Liver (tissue), 9 donors: ENCODE results near the gene ABCA4. TPM values are rescaled to one million over a fixed set of nuclear protein-coding genes. Genes with fewer than 3 reads are reported as not detected.

ENCODE experiments used
- DNase-seq: peaks from one replicate; pipeline ENCODE4 v3.0.0-alpha.2; 2017; ENCODE audit warnings: low spot score
- H3K27ac ChIP-seq, 2 donors: one replicate each; pipeline ENCODE4 v1.7.0; 2013; ENCODE audit warnings: inconsistent platforms in 2 of 2, low read length in 2 of 2, control low read depth in 1 of 2, low read depth in 1 of 2, mild to moderate bottlenecking in 1 of 2
- H3K27me3 ChIP-seq, 4 donors: one replicate each; pipeline versions ENCODE4 v1.6.1 to v1.7.0; 2013; ENCODE audit warnings: low read length in 3 of 4, inconsistent platforms in 1 of 4, mild to moderate bottlenecking in 1 of 4, moderate library complexity in 1 of 4; ENCODE audit not compliant: control insufficient read depth in 4 of 4, insufficient read depth in 4 of 4
- H3K36me3 ChIP-seq, 4 donors: one replicate each; pipeline versions ENCODE4 v1.6.1 to v1.7.0; 2013; ENCODE audit warnings: low read length in 3 of 4, mild to moderate bottlenecking in 3 of 4, low read depth in 1 of 4, moderate library complexity in 1 of 4; ENCODE audit not compliant: control insufficient read depth in 4 of 4, insufficient read depth in 3 of 4
- H3K4me1 ChIP-seq, 4 donors: one replicate each; pipeline versions ENCODE4 v1.6.1 to v1.7.0; 2013; ENCODE audit warnings: low read length in 3 of 4, mild to moderate bottlenecking in 3 of 4, moderate library complexity in 1 of 4; ENCODE audit not compliant: control insufficient read depth in 4 of 4, insufficient read depth in 4 of 4
- H3K4me3 ChIP-seq, 3 donors: one replicate each; pipeline versions ENCODE4 v1.6.1 to v1.7.0; 2013; ENCODE audit warnings: low read length in 3 of 3, control low read depth in 1 of 3, low read depth in 1 of 3, mild to moderate bottlenecking in 1 of 3
- H3K9ac ChIP-seq, 2 donors: one replicate each; pipeline ENCODE4 v1.7.0; 2013; ENCODE audit warnings: low read length in 2 of 2, mild to moderate bottlenecking in 2 of 2, moderate library complexity in 2 of 2, control low read depth in 1 of 2, low read depth in 1 of 2
- H3K9me3 ChIP-seq, 4 donors: one replicate each; pipeline versions ENCODE4 v1.6.1 to v1.7.0; 2013; ENCODE audit warnings: low read length in 3 of 4; ENCODE audit not compliant: control insufficient read depth in 4 of 4
- FOXA1 ChIP-seq: IDR thresholded peaks from 2 replicates; pipeline ENCODE4 v1.6.1; 2016; ENCODE audit warnings: antibody characterized with exemption
- FOXA2 ChIP-seq: IDR thresholded peaks from 2 replicates; pipeline ENCODE4 v1.6.1; 2016; ENCODE audit warnings: antibody characterized with exemption
- GABPA ChIP-seq, 2 donors: IDR thresholded peaks in 1 of 2; conservative IDR thresholded peaks in 1 of 2; 2 replicates each; pipeline ENCODE4 v1.6.1; 2016; ENCODE audit warnings: antibody characterized with exemption in 2 of 2, mild to moderate bottlenecking in 1 of 2, moderate library complexity in 1 of 2
- HNF4A ChIP-seq, 2 donors: conservative IDR thresholded peaks; 2 replicates each; pipeline ENCODE4 v1.6.1; 2016; ENCODE audit warnings: antibody characterized with exemption in 2 of 2, mild to moderate bottlenecking in 2 of 2
- HNF4G ChIP-seq: IDR thresholded peaks from 2 replicates; pipeline ENCODE4 v1.6.1; 2016; ENCODE audit warnings: antibody characterized with exemption
- MAX ChIP-seq: IDR thresholded peaks from 2 replicates; pipeline ENCODE4 v1.6.1; 2016; ENCODE audit warnings: antibody characterized with exemption
- NR2F2 ChIP-seq: IDR thresholded peaks from 2 replicates; pipeline ENCODE4 v1.6.1; 2016; ENCODE audit warnings: antibody characterized with exemption
- RAD21 ChIP-seq, 2 donors: IDR thresholded peaks; 2 replicates each; pipeline ENCODE4 v1.6.1; 2016; ENCODE audit warnings: antibody characterized with exemption in 2 of 2, mild to moderate bottlenecking in 2 of 2
- RXRA ChIP-seq, 2 donors: IDR thresholded peaks; 2 replicates each; pipeline ENCODE4 v1.6.1; 2017 to 2018; ENCODE audit warnings: antibody characterized with exemption in 2 of 2, mild to moderate bottlenecking in 1 of 2
- SP1 ChIP-seq: IDR thresholded peaks from 2 replicates; pipeline ENCODE4 v1.6.1; 2018; ENCODE audit warnings: antibody characterized with exemption, mild to moderate bottlenecking
- TAF1 ChIP-seq: conservative IDR thresholded peaks from 2 replicates; pipeline ENCODE4 v1.6.1; 2016; ENCODE audit warnings: antibody characterized with exemption, mild to moderate bottlenecking
- YY1 ChIP-seq: IDR thresholded peaks from 2 replicates; pipeline ENCODE4 v1.6.1; 2016; ENCODE audit warnings: antibody characterized with exemption, mild to moderate bottlenecking
- ZBTB33 ChIP-seq: IDR thresholded peaks from 2 replicates; pipeline ENCODE4 v1.6.1; 2016; ENCODE audit warnings: antibody characterized with exemption
- WGBS: extraction: QIAGEN DNeasy Blood & Tissue Kit; methylation state at CpG from one replicate; pipeline ENCODE4 v1.1.7; 2013; 5-methylcytosine and 5-hydroxymethylcytosine counted together
- polyA plus RNA-seq, 2 donors: library from polyadenylated mRNA; stranded (reverse) in 1 of 2; unstranded in 1 of 2; fragments of 200-250 nt in 1 of 2; fragments of >200 nt in 1 of 2; fragmentation: Nextera tagmentation in 1 of 2; extraction: Ambion mirVana in 1 of 2; gene quantifications; one replicate each; pipeline versions ENCODE4 v1.2.1 to v1.2.3, GENCODE V29; 2013 to 2015
- total RNA-seq, 2 donors: library from RNA; depleted of rRNA; stranded (reverse); fragments of >200 nt; gene quantifications; one replicate each; pipeline ENCODE4 v1.2.3, GENCODE V29; 2014
- TF ChIP-seq, protein P1 (sequence below): IDR thresholded peaks from 2 replicates; pipeline ENCODE4 v1.6.1; 2016; ENCODE audit warnings: antibody characterized with exemption
- donor health status: healthy.
- donor health status: healthy.
- donor health status: healthy.
- donor health status: healthy.
- donor health status: healthy.

Gene ABCA4
- total and polyA plus RNA-seq, 4 donors, result 0.19 to 1.5 (median 0.38) TPM

DNA sequence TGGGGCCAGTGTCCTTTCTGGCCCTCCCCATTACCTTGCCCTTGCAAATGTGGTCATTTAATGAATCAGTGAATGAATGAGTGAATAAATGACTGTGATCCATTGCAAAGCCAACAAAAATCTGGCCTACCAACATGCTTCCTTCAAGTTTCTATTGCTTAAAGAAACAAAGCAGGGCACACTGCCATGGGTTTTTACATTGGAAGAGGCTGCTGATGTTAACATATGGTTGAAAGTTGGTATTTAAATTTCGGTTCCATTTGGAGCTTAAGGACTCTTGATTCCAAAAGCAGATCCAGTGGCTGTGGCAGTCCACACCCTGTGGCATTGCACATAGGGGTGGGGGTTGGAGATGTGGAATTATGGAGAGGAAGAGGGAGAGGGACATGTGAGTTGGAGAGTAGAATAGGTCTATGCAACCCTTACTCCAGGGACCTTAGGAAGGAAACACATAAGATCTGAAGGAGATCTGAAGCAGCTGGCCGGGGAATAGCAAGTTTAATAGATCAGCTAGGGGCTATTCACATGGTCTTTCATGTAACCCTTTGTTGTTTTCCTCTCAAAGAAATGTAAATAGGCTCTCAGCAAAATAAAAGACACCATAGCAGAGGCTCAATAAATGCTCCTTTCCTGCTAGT lies 7.2 kb downstream of the ABCA4 start (continued):
- TF ChIP-seq ZBTB33 (no peak), RAD21 (IDR thresholded peaks at IDR 0.05) (no peak), YY1 (no peak), SP1 (no peak), FOXA2 (no peak), HNF4A (conservative IDR thresholded peaks at IDR 0.05) (no peak), GABPA (IDR thresholded peaks at IDR 0.05 in 1 of 2, conservative IDR thresholded peaks at IDR 0.05 in 1 of 2) (no peak), FOXA1 (no peak)

- WGBS, result 94% methylated on average over 9 of the region's 9 CpGs
- Histone ChIP-seq H3K9me3 (no peaks in the 10 kb centered on the region), H3K27me3 (no peaks in the 10 kb centered on the region), H3K4me3 (no peak overlapping the region), H3K27ac (no peak overlapping the region), H3K36me3 (no peaks in the 10 kb centered on the region), H3K9ac (no peak overlapping the region), H3K4me1 (peaks cover 3 to 14% (median 9%) of the 10 kb centered on the region in 4 donors)
- DNase-seq, result no peak
- no peak for TF ChIP-seq TAF1
- TF ChIP-seq, protein P1, sequence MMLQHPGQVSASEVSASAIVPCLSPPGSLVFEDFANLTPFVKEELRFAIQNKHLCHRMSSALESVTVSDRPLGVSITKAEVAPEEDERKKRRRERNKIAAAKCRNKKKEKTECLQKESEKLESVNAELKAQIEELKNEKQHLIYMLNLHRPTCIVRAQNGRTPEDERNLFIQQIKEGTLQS, result no peak
- no peak for TF ChIP-seq HNF4A (conservative IDR thresholded peaks at IDR 0.05)
- no peak for TF ChIP-seq ZBTB33
- TF ChIP-seq GABPA (IDR thresholded peaks at IDR 0.05 in 1 of 2, conservative IDR thresholded peaks at IDR 0.05 in 1 of 2), result no peak
- no peak for TF ChIP-seq NR2F2
- no peak for TF ChIP-seq HNF4G
- no peak for TF ChIP-seq MAX
These were observed 9.1 kb downstream of the ABCA4 start for GRCh38 chr1:94111879-94112278.

DNA sequence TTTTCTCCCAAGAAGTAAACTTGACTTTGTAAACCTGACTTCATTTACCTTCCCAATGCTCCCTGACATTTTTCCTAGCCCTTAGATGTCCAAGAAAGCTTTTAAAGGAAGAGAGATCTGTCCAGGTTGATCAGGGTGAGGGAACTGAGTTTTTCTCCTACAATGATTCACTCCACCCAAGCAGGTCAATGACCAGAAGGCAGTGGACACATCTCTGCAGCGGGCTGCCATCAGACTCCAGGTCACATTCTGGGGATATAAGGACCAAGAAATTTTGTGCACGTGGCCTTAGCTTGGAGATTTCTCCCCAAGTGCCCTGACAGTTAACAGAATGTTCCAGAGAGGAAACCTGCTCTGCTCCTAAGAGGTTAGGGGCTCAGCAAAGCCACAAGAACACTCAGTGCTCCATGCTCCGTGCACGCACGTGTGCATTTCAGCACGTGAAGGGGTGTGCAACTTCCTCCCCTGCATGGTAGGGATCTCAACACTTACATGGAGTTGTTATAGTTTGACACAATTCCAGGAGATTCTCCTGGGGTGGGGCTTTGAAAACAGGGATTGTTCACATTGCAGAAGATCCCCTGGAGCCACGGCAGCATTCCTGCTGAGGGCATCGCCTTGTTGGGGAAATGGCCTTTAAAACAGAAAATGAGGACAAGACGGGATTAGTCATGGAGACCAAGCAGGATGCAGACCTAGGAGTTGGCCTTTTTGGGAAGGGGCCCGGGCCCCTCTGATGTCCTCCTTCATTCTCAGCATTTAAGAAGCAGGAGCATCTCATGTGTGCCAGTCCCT lies 9.8 kb downstream of the ABCA4 start:
- Histone ChIP-seq H3K27ac (no peak overlapping the region), H3K4me3 (no peak overlapping the region), H3K36me3 (no peaks in the 10 kb centered on the region), H3K9me3 (no peaks in the 10 kb centered on the region), H3K27me3 (no peaks in the 10 kb centered on the region), H3K9ac (no peak overlapping the region), H3K4me1 (peaks cover 3 to 8% (median 4%) of the 10 kb centered on the region in 4 donors)
- 80% methylated on average over 10 of the region's 10 CpGs for WGBS
- TF ChIP-seq RXRA (IDR thresholded peaks at IDR 0.05), result peak; percentile 70 to 77
- TF ChIP-seq, protein P1, result no peak
- DNase-seq, result no peak
